VCaP (cell line): ENCODE data around the gene SNRPF.

Experiments used
- H3K27ac ChIP-seq: fragments of 450-650 bp; 2 replicates; pipeline ENCODE4 v1.5.1; 2017
- CTCF ChIP-seq: fragments of 450-650 bp; conservative IDR thresholded peaks from 2 replicates; pipeline ENCODE4 v1.5.1; 2017; ENCODE audit warnings: mild to moderate bottlenecking, moderate library complexity

The SNRPF gene

GRCh38 chr12:95882873-95883272 lies 24.1 kb downstream of the SNRPF start:
- TF ChIP-seq CTCF = no peak
- H3K27ac ChIP-seq = no peak overlapping the region

- TF ChIP-seq CTCF = no peak
- no peak overlapping the region for H3K27ac ChIP-seq
Measured at GRCh38 chr12:95884998-95885397, 26.2 kb downstream of the SNRPF start.

- TF ChIP-seq CTCF = no peak
- no peak overlapping the region for H3K27ac ChIP-seq
Measured at GRCh38 chr12:95887311-95887710, 28.6 kb downstream of the SNRPF start.

GRCh38 chr12:95890958-95891357 lies 32.2 kb downstream of the SNRPF start:
- no peak for TF ChIP-seq CTCF
- no peak overlapping the region for H3K27ac ChIP-seq

GRCh38 chr12:95896846-95897245 lies 38.1 kb downstream of the SNRPF start:
- no peak overlapping the region for H3K27ac ChIP-seq
- no peak for TF ChIP-seq CTCF

GRCh38 chr12:95898081-95898480 lies 39.3 kb downstream of the SNRPF start:
- no peak for TF ChIP-seq CTCF

GRCh38 chr12:95908573-95908972 lies 49.8 kb downstream of the SNRPF start:
- H3K27ac ChIP-seq = no peak overlapping the region
- no peak for TF ChIP-seq CTCF

More at GRCh38 chr12:95898081-95898480, 39.3 kb downstream of the SNRPF start:
- H3K27ac ChIP-seq = no peak overlapping the region

GRCh38 chr12:95909871-95910270 lies 51.1 kb downstream of the SNRPF start:
- H3K27ac ChIP-seq = no peak overlapping the region

More at GRCh38 chr12:95909871-95910270, 51.1 kb downstream of the SNRPF start:
- TF ChIP-seq CTCF = no peak
